Measurements from ENCODE around the gene PPL.
"Not testable (repeated sequence)": the region's sequence is repeated elsewhere in the genome, so short reads cannot be mapped to it uniquely, and the experiment has no call there.

Gene PPL

DNA sequence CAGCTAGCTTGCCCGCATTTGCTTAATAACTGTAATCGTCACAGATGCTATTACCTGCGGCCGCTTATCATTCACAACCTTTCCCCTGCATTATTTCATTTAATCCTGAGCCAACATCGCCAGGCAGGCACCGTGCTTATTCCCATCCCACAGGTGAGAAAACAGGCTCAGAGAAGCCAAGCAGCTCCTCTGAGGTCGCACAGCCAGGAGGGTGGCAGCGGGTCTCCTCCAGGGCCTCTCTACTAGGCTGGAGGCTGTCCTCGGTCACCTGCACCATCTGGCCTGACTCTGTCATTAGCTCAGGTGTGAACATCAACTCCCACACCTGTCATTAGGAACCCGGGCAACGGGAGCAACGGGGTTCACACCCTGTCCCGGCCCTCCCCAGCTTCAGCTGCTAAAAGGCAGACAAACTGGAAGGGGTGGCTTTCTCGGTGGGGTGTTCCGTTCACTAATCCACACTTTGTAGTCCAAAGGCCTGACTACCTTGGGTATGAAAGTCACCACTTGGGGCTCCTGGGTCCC lies 3.0 kb downstream of the PPL start:
- peak; percentile 51 for DNase-seq

DNA sequence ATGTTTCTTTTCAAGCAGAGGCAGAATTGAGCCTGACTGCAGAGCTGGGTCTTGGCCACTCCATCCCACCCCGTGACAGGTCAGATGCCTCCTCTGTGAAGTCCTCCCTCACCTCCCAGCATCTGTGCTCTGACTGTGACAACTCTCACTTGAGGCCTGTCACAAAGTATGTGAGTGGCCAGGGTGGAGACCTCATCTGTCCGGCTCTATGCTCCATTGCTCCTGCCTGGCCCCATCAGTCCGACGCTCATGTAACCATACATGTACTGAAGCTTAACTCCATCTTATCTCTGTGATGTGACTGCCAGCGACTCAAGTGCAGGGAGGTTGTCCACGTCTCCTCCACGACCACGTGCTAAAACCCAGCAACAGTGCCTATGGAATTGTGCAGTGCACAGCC lies 3.5 kb downstream of the PPL start:
- DNase-seq: no peak

DNA sequence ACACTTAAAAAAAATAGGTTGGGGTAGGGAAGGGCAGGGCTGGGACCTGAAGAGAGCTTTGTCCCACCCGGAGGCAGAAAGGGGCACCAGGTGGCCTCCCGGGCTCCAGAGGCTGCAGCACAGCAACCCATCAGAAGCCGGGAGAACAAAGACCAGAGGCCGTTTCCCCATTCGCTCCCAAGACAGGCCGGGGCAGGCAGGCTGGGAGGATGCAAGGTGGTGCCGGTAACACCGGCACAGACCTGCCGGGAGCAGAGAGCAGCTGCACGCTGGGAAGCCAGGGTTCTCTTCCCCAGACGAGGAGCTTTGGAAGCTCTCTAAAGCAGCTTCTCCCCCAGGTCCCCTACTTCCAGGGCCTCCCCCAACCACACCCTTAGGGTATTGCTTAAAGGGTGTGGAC lies 5.6 kb downstream of the PPL start:
- no peak for DNase-seq

DNA sequence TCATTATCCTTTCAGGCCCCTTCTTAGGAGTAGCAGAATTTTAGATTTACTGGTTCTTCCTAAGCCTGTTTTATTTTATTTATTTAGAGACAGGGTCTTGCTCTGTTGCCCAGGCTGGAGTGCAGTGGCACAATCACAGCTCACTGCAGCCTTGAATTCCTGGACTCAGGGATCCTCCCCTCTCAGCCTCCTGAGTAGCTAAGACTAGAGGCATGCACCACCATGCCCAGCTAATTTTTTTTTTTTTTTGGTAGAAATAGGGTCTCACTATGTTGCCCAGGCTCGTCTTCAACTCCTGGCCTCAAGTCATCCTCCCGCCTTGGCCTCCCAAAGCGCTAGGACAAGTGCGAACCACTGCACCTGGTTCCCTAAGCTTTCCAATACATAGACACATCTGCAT lies 7.3 kb downstream of the PPL start:
- not testable (repeated sequence) for DNase-seq

DNA sequence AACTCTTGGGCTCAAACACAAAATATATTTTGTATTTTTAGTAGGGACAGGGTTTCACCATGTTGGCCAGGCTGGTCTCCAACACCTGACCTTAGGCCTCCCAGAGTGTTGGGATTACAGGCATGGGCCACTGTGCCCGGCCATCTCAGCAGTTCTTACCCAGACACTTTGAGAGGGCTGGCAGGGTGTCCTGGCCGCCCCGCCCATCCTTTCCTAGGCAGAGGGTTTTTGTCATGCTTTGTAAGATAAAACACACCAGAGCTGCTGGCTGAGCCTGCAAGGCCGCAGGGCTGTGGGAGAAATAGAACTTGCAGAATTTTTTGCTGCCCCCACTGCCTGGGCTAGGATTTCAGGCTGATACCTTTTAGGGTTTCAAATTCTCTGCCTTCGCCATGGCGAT lies 8.7 kb downstream of the PPL start:
- no peak for DNase-seq

DNA sequence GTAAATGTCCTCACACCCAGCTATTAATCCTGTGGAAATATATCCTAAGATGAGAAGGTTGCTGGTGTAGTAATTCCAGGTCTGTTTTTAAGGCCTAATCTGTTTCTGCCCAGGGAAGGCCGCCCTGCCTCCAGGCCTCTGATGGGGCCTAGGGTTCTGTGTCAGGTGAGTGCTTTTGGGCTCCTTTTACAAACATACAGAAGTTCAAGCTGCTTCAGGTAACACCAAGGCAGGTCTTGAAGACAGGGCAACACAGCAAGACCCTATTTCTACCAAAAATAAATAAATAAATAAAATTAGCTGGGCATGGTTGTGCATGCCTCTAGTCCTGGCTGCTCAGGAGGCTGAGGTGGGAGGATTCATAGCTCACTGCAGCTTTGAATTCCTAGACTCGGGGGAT lies 9.3 kb downstream of the PPL start:
- no peak for DNase-seq

DNA sequence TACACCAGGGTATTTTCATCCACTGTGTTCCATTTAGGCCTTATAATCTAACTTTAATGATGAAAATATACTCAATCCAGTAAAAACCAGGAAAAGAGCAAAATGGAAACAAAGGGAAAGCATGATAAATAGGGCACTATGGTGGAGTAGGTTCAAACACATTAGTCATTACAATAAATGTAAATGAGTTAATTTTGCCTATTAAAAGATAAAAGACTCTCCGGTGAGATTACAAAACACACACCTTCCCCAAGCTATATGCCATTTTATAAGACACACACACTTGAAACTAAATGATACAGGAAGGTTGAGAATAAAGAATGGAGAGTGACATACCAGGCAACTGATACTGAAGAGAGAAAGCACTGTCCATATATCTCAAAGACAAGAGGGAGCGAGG lies 10.0 kb downstream of the PPL start:
- DNase-seq: no peak

DNA sequence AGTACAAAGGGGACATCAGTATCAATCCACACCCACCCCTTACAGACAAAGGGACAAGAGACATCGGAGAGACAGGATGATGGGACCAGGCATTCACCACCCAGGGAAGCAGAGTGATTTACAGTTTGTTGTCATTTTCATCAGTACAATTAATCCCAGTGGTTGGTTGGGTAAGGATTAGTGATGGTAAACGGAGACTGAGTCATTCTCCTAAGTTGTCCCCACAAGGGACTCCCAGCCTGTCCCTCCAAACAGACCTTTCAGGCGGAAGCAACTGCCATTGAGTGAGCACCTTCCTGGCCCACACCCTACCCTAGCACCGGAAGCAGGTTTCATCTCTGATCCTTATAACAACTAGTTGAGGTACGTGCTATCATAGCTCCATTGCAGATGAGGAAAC lies 11.2 kb downstream of the PPL start:
- DNase-seq: no peak

DNA sequence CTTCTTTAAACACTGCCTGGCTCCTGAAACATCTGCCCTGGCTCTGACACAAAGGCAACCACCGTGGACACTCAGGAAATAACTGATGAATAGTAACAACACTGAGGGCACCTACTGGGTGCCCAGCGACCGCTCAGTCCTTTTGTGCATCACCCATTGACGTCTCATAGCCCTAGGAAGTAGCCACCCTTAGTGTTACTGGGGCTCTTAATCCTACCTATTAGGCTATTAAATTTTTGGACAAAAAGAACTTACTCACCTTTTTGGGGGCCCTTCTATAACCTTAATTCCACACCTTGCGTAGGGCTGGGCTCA lies 11.7 kb downstream of the PPL start:
- DNase-seq: no peak

DNA sequence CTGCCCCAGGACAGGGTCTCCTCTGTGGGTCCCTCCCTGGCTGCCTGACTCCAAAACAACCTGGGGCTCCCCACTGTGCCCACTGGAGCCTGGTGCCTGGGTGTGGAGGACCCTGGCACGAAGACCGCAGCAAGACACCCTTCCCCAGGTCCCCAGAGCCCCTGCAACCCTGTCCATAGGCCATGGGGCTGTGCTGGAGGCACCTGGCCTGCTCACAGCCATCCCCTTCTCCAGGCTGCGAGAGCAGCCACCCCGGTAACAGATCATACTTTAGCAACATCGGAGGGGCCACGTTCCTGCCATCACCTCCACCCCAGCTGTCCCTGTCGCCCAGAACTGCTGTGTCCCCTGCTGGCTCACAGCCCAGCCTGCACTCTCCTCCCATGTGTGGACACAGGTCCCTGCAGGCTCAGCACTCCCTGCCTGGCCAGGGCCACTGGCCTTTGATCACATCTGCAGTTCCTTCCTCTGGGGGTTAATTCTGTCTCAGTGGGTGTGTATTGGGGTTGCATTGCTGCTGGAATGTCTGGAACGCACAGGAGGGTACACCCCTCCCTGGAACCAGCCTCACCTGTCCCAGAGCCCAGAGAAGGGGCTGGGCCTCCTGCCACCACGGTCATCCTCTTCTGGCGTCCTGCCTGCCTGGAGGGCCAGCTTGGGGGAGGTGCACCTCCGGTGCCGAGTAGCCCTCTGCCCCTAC lies 12.2 kb downstream of the PPL start:
- no peak for DNase-seq

DNA sequence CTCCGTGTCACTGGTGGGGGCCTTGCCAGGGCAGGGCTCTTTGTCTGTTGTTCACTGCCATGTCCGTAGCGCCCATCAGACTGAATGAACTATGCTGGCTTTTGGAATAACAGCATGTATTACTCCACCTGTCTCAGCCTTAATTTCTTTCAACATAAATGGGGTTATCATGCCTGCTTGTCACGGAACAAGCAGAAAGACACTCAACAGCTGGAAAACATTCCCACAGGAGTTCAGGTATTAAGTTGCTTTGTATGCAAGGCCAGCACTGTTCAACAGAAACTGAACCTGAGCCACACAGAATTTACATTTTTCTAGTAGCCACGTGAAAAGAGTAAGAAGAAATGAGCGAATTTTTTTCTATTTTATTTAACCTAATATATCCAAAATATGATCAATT lies 13.1 kb downstream of the PPL start:
- no peak for DNase-seq

DNA sequence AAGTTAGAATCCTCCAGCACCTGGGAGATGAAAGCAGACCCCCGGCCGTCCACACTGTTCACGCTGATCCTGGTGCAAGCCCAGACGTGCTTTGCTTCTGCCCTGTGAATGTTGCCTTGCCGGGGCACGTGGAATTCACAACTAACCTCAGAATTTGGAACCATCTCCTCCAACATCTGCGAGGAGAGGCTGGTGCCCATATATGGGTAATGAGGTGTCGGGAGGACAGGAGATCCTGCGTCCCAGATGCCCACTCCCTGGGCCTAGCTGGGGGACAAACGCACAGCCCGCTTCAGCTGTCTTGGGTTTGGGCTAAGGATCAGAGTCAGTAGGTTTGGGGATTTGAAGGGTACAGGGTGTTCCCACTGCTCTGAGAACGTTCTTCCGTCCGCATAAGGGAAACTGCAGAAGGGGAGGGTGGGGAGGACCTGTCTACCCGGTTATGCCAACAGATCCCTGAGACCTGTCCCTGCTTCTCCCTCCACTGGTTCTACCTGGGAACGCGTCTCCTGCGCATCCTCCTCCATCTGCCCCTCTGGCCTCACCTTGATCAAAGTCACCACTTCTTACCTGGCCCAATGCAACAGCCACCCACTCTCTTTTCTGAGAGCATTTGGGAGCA lies 14.1 kb downstream of the PPL start:
- no peak for DNase-seq

DNA sequence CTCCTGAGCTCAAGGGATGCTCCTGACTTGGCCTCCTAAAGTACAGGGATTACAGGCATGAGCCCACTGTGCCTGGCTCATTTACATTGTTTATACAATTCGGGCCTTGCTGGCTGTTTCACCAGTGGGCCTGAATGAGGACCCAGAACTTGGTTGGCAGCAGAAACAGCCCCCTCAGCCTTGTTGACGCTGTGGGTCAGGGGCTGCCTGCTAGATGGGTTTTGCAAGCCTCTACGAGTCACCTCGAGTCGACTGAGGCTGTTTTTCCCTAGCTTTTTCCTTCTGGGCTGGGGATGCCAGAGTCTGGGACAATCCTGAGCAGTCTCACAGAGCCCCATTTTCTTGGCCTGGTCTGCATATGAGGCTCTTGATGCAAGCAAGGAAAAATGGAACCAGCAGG lies 16.1 kb downstream of the PPL start:
- no peak for DNase-seq

DNA sequence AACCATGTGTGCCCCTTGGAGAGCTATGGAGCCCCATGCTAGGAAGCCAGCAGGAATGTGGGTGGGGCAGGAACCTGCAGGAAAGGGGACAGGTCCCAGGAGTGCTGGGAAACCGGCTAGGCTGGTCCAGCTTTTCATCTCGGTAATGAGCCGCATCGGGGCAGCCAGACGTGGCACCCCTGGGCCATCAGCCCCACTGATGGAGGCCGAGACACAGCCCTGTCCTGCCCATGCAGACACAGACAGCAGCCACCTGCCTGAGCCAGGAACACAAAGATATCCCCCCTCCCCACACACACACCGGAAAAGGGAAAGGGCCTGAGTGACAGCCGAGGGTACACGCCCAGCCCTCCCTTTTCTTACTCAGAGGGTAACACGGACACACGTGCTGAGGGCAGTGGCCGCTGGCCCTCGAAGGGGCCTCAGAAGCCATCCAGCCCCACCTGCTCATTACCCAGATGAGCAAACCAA lies 18.1 kb downstream of the PPL start:
- peak; percentile 49 for DNase-seq

DNA sequence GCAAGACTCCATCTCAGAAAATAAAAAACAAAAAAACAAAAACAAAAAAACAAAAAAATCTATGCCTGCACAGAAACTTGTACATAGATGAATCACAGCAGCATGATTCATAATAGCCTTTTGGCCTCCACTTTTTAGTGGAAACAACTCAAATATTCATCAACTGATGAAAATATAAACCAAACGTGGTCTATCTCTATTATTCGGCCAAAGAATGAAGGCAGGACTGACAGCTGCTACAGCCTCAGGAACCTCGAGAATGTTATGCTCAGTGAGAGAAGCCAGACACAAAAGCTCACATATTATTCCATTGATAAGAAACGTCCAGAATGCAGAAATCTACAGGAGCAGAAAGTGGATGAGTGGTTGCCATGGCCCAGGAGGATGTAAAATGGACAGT lies 19.8 kb downstream of the PPL start:
- DNase-seq: no peak

DNA sequence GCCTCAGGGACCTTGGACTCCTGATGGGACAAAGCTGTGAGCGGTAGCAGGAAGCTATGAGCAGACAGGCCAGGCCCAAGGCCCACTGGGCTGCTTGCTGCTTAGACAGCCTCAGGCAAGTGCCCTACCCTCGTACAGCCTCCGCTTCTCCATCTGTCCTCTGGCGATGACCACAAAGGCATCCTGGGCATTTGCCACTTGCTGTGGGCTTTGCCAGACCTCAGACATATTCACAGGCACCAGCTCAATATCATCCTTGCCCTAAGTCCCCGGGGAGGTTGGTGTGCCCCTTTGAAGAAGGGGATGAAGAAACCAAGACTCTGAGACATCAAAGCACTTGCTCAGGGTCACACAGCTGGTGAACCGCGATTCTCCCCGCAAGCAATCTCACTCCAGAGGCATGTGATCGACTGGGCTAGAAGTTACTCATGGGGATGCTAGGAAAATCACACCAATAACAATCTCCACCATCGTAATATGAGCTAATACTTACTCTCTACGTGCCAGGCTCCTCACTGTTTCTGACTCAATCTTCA lies 21.7 kb downstream of the PPL start:
- DNase-seq: no peak

DNA sequence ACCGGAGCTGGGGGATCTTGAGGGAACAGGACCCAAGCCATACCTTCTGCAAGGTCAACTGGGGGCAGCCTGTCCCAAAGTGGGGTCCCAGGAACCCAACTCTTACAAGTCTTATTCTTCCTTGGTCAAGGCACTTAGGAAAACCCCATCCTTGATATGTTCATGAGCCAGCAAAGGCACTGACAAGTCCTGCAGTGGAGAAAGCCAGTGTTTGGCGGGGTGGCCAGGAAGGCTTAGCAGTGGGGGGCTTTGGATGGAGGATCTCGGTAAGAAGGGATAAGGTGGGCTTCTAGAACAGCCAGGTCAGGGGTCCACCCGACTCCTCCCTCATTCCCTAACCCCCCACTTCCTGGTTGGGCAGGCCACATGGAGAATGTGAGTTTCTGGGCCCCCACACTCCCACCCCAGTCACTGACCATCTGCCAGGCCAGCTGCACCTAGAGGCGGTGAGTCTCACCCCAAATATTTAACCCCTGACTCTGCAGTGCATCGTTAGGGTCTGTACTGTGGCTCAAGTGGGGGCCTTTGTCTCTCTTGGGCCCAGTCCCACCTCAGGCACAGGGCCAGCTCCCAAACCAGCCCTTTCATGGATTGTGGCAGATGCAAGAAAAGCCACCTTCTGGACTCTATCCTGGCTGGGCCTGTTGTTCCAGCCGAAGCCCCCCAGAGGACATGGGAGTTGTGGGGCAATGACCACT lies 22.3 kb downstream of the PPL start:
- no peak for DNase-seq

DNA sequence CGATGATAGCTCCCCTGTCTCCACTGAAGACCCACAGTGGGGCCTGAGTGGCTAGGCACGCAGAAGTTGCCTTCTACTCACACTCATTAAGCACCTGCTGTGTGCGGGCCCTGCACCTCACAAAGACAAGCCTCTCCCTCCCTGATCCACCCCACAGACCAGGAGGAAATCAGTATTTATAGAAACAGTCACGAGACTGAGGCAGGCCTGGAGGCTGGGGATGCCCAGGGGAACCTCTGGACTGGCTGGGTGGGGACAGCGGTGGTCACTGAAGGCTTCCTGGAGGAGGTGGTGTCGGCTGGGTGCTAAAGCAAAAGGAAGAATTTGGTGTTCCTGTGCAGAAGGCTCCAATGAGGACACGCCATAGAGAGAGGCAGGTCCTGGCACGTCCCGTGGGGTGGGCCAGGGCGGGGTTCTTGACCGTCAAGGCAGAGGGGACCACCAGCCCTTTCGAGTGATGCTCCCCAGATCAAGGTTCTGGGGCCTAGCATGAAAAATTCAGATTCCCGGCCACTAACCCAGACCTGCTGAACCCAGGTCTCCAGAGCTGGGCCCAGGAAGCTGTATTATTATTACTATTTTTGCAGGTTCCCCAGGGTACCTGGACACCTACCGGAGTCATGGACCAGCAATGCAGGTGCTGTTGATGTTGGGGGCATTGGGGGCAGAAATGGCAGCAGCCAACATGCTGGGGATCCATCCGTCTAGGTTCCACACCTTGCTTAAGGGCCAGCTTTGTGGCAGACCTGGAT lies 23.0 kb downstream of the PPL start:
- no peak for DNase-seq

DNA sequence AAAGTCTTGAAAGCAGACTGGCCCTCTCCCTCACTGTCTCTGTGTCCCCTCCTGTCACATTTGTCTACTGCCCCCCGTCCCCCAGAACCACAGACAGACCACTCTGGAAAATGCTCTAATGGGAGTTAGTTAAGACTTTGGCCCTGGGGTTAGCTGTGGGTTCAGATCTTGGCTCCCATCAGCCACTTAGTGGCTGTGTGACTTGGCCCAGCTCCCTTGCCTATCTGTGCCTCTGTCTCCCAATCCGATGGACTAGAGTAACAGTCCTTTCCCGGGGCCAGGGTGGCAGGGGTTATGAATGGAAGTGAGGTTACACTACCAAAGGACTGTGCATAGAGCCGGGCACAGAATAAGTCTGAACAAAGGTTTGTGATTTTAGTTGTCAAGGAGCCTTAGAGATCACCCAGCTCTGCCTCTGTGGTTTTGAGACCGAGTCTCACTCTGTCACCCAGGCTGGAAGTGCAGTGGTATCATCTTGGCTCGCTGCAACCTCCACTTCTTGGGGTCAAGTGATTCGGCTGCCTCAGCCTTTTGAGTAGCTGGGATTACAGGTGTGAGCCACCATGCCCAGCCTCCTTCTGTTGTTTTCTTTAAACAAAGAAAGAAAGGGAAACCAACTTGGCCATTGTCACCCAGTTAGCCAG lies 23.7 kb downstream of the PPL start:
- no peak for DNase-seq

DNA sequence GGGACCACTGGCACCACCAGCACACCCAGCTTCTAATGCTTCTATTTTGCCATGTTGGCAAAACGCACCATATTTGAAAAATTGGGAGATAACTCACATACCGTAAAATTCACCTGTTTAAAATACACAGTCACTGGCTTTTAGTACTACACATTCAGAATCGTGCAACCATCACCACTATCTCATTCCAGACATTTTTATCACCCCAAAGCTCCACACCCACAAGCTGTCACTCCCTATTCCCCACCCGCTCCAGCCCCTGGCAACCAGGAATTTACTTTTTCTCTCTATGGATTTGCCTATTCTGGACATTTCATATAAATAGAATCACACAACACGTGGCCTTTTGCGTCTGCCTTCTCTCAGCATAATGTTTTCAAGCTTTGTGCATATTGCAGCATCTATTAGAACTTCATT lies 25.0 kb downstream of the PPL start:
- no peak for DNase-seq

DNA sequence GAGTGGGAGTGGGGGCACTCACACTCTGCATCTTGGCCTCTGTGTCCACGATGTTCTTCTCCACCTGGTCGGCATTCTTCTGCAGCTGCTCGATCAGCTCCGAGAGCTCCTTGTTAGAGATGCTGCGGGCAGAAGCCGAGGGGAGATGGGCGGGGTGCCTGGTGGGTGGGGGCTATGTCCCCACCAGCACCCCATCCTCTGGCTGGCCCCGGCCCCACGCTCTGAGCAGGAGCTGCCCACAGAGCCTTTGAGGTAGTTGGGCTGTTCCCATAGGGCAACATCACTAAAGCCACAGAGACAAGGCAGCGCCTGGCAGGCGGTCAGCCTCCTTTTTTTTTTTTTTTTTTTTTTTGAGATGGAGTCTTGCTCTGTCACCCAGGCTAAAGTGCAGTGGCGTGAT lies 26.1 kb downstream of the PPL start:
- DNase-seq: no peak

DNA sequence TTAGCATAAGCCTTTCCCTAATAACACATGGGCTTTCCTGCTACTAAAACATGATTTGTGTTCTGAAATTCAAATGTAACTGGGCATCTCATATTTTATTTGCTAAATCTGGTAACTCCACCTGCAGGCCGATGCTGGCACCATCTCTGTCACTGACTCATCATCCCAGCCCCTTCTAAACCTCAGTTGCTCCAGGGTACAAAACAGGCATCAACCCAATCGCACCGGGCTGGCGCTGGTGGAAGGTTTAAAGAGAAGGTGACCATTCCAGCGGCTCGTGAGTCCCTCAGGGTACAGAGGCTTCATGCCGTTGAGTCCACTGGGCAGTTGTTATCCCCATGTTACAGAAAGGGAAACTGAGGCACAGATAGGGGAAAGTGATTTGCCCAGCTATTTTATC lies 27.1 kb downstream of the PPL start:
- DNase-seq: no peak
